Trophoblast cell (in vitro differentiated cells and primary cell): Measurements from ENCODE around the gene GLUL. TPM values are rescaled to one million over a fixed set of nuclear protein-coding genes. Genes with fewer than 3 reads are reported as not detected.
A peak's percentile ranks its signal among the peaks of the same experiment; 100 is the strongest.

Source experiments
- DNase-seq, 2 donors: peaks; one replicate each; pipeline ENCODE4 v3.0.0-alpha.2; 2016
- H2AFZ ChIP-seq: 2 replicates; pipeline ENCODE4 v1.6.1; 2013; ENCODE audit warnings: low read length, moderate library complexity, mild to moderate bottlenecking; ENCODE audit not compliant: insufficient read depth, poor library complexity
- H2AK5ac ChIP-seq: 2 replicates; pipeline ENCODE4 v1.6.1; 2013; ENCODE audit warnings: mild to moderate bottlenecking, low read length
- H2BK120ac ChIP-seq: 2 replicates; pipeline ENCODE4 v1.6.1; 2013; ENCODE audit warnings: low read length, mild to moderate bottlenecking, moderate library complexity; ENCODE audit not compliant: insufficient read depth, poor library complexity
- H2BK12ac ChIP-seq: 2 replicates; pipeline ENCODE4 v1.6.1; 2013; ENCODE audit warnings: mild to moderate bottlenecking, low read length, moderate library complexity
- H2BK5ac ChIP-seq: 2 replicates; pipeline ENCODE4 v1.6.1; 2013; ENCODE audit warnings: low read length, low read depth, moderate library complexity, mild to moderate bottlenecking; ENCODE audit not compliant: poor library complexity
- H3K14ac ChIP-seq: 2 replicates; pipeline ENCODE4 v1.6.1; 2013; ENCODE audit warnings: mild to moderate bottlenecking, low read length
- H3K18ac ChIP-seq: 2 replicates; pipeline ENCODE4 v1.6.1; 2013; ENCODE audit warnings: mild to moderate bottlenecking, low read length
- H3K23ac ChIP-seq: 2 replicates; pipeline ENCODE4 v1.6.1; 2013; ENCODE audit warnings: low read length
- H3K27ac ChIP-seq: 2 replicates; pipeline ENCODE4 v1.5.1; 2013; ENCODE audit warnings: low read depth, mild to moderate bottlenecking, inconsistent platforms, low read length, moderate library complexity
- H3K27me3 ChIP-seq: 2 replicates; pipeline ENCODE4 v1.6.1; 2013; ENCODE audit warnings: inconsistent platforms, mild to moderate bottlenecking, low read length, moderate library complexity; ENCODE audit not compliant: insufficient read depth
- H3K36me3 ChIP-seq, 2 experiments: 1 replicate in 1 of 2; 2 replicates in 1 of 2; pipeline ENCODE4 v1.6.1; 2013; ENCODE audit warnings: low read length in 2 of 2, mild to moderate bottlenecking in 2 of 2, moderate library complexity in 1 of 2; ENCODE audit not compliant: insufficient read depth in 2 of 2, control insufficient read depth in 1 of 2
- H3K4ac ChIP-seq: 2 replicates; pipeline ENCODE4 v1.6.1; 2013; ENCODE audit warnings: low read depth, mild to moderate bottlenecking, low read length, moderate library complexity
- H3K4me1 ChIP-seq, 2 experiments: 1 replicate in 1 of 2; 2 replicates in 1 of 2; pipeline ENCODE4 v1.6.1; 2013; ENCODE audit warnings: low read length in 2 of 2, mild to moderate bottlenecking in 2 of 2, moderate library complexity in 1 of 2; ENCODE audit not compliant: insufficient read depth in 2 of 2, control insufficient read depth in 1 of 2
- H3K4me2 ChIP-seq: 2 replicates; pipeline ENCODE4 v1.6.1; 2013; ENCODE audit warnings: inconsistent platforms, mild to moderate bottlenecking, low read length, moderate library complexity
- H3K4me3 ChIP-seq: 2 replicates; pipeline ENCODE4 v1.5.1; 2013; ENCODE audit warnings: mild to moderate bottlenecking, low read depth, low read length, inconsistent platforms
- H3K79me1 ChIP-seq: one replicate; pipeline ENCODE4 v1.6.1; 2013; ENCODE audit warnings: low read length
- H3K79me2 ChIP-seq: 2 replicates; pipeline ENCODE4 v1.6.1; 2013; ENCODE audit warnings: low read length, mild to moderate bottlenecking; ENCODE audit not compliant: control insufficient read depth, insufficient read depth, poor library complexity
- H3K9ac ChIP-seq: 2 replicates; pipeline ENCODE4 v1.6.1; 2013; ENCODE audit warnings: mild to moderate bottlenecking, low read length
- H3K9me3 ChIP-seq: 2 replicates; pipeline ENCODE4 v1.6.1; 2013; ENCODE audit warnings: low read depth, mild to moderate bottlenecking, control low read depth, inconsistent platforms, low read length; ENCODE audit not compliant: insufficient read depth
- H4K12ac ChIP-seq: 2 replicates; pipeline ENCODE4 v1.6.1; 2013; ENCODE audit warnings: low read depth, mild to moderate bottlenecking, low read length, moderate library complexity
- H4K8ac ChIP-seq: 2 replicates; pipeline ENCODE4 v1.6.1; 2013; ENCODE audit warnings: low read depth, mild to moderate bottlenecking, low read length, moderate library complexity
- H4K91ac ChIP-seq: one replicate; pipeline ENCODE4 v1.6.1; 2013; ENCODE audit warnings: low read depth, mild to moderate bottlenecking, low read length, moderate library complexity
- WGBS: extraction: QIAGEN DNeasy Blood & Tissue Kit; methylation state at CpG from one replicate; pipeline ENCODE4 v1.1.7; 2013; ENCODE audit warnings: missing lambda C conversion rate; ENCODE audit not compliant: insufficient read length, insufficient coverage; ENCODE audit errors: extremely low coverage; 5-methylcytosine and 5-hydroxymethylcytosine counted together
- polyA plus RNA-seq: library from polyadenylated mRNA; stranded (reverse); fragments of 200-250 nt; gene quantifications from 2 replicates; pipeline ENCODE4 v1.2.3, GENCODE V29; 2013

GLUL gene
- 122 and 127 TPM in 2 replicates for polyA plus RNA-seq

- Histone ChIP-seq H2AFZ (peak within 1 kb of the TSS; percentile 92), H3K18ac (peak within 1 kb of the TSS; percentile 81), H3K79me2 (peaks cover 24% of the 10 kb centered on the region), H3K23ac (no peak within 1 kb of the TSS), H4K8ac (peak within 1 kb of the TSS; percentile 98), H3K9ac (peak within 1 kb of the TSS; percentile 97), H4K91ac (peak within 1 kb of the TSS; percentile 98), H3K4me1 (peaks cover 0 to 7% of the 10 kb centered on the region in 2 experiments), H3K36me3 (peaks cover 8 to 17% of the 10 kb centered on the region in 2 experiments), H4K12ac (peak within 1 kb of the TSS; percentile 89), H3K14ac (peak within 1 kb of the TSS; percentile 87), H2BK5ac (peak within 1 kb of the TSS; percentile 94), H3K4ac (peak within 1 kb of the TSS; percentile 98), H2AK5ac (peak within 1 kb of the TSS; percentile 75), H3K9me3 (no peaks in the 10 kb centered on the region), H3K79me1 (peaks cover 12% of the 10 kb centered on the region), H3K27ac (peak within 1 kb of the TSS; percentile 77), H3K27me3 (no peaks in the 10 kb centered on the region), H2BK120ac (peak within 1 kb of the TSS; percentile 93), H3K4me3 (peak within 1 kb of the TSS; percentile 96), H3K4me2 (peak within 1 kb of the TSS; percentile 81), H2BK12ac (peak within 1 kb of the TSS; percentile 39)
- WGBS: no CpG with 5 or more reads among the region's 70 CpGs
- DNase-seq: peak; percentile 88 to 94
Observed at GRCh38 chr1:182391362-182392049, at the start of gene GLUL. GLUL (minus strand) TSS chr1:182391790; CDS start chr1:182388737, 3,053 bp downstream.

GRCh38 chr1:182438326-182438725 is 46.7 kb upstream of the GLUL start:
- H2BK5ac ChIP-seq: no peak overlapping the region
- no peak overlapping the region for H3K4ac ChIP-seq
- peaks cover 1% of the 10 kb centered on the region for H3K9me3 ChIP-seq
- no peak overlapping the region for H2BK12ac ChIP-seq
- no peaks in the 10 kb centered on the region for H3K4me1 ChIP-seq
- H4K12ac ChIP-seq: no peak overlapping the region
- H3K4me3 ChIP-seq: no peak overlapping the region
- no peak overlapping the region for H2AK5ac ChIP-seq
- no peak overlapping the region for H4K8ac ChIP-seq
- H3K9ac ChIP-seq: no peak overlapping the region
- WGBS: no CpG with 5 or more reads among the region's 1 CpG
- no peak for DNase-seq
- no peak overlapping the region for H3K18ac ChIP-seq
- no peak overlapping the region for H2BK120ac ChIP-seq
- no peaks in the 10 kb centered on the region for H3K79me1 ChIP-seq
- no peaks in the 10 kb centered on the region for H3K27me3 ChIP-seq
- H2AFZ ChIP-seq: no peak overlapping the region
- H4K91ac ChIP-seq: no peak overlapping the region
- H3K79me2 ChIP-seq: no peaks in the 10 kb centered on the region
- H3K27ac ChIP-seq: no peak overlapping the region
- no peak overlapping the region for H3K4me2 ChIP-seq
- H3K14ac ChIP-seq: no peak overlapping the region
- H3K23ac ChIP-seq: no peak overlapping the region
- no peaks in the 10 kb centered on the region for H3K36me3 ChIP-seq

- no CpG with 5 or more reads among the region's 1 CpG for WGBS
- Histone ChIP-seq H3K4me2 (no peak overlapping the region), H3K27me3 (no peaks in the 10 kb centered on the region), H3K79me1 (no peaks in the 10 kb centered on the region), H2BK5ac (no peak overlapping the region), H2BK12ac (no peak overlapping the region), H3K4ac (no peak overlapping the region), H3K4me3 (no peak overlapping the region), H4K12ac (no peak overlapping the region), H2BK120ac (no peak overlapping the region), H2AK5ac (no peak overlapping the region), H3K27ac (no peak overlapping the region), H3K79me2 (no peaks in the 10 kb centered on the region), H4K91ac (no peak overlapping the region), H3K14ac (no peak overlapping the region), H3K9me3 (peaks cover 1% of the 10 kb centered on the region), H4K8ac (no peak overlapping the region), H3K4me1 (no peaks in the 10 kb centered on the region), H3K9ac (no peak overlapping the region), H3K36me3 (no peaks in the 10 kb centered on the region), H2AFZ (no peak overlapping the region), H3K23ac (no peak overlapping the region), H3K18ac (no peak overlapping the region)
- peak in 1 of 2 donors; percentile 50 for DNase-seq
Observed at GRCh38 chr1:182433580-182433979, 42.0 kb upstream of the GLUL start.

- DNase-seq: no peak
- Histone ChIP-seq H4K12ac (no peak overlapping the region), H2BK5ac (no peak overlapping the region), H3K9me3 (no peaks in the 10 kb centered on the region), H3K79me1 (no peaks in the 10 kb centered on the region), H3K79me2 (no peaks in the 10 kb centered on the region), H2AFZ (no peak overlapping the region), H2BK120ac (no peak overlapping the region), H3K27me3 (no peaks in the 10 kb centered on the region), H4K91ac (no peak overlapping the region), H3K18ac (no peak overlapping the region), H3K4me1 (no peaks in the 10 kb centered on the region), H2BK12ac (no peak overlapping the region), H3K14ac (no peak overlapping the region), H3K36me3 (no peaks in the 10 kb centered on the region), H3K4me2 (no peak overlapping the region), H3K4me3 (no peak overlapping the region), H3K23ac (no peak overlapping the region), H2AK5ac (no peak overlapping the region), H3K27ac (no peak overlapping the region), H3K9ac (no peak overlapping the region), H3K4ac (no peak overlapping the region), H4K8ac (no peak overlapping the region)
- WGBS: no CpG with 5 or more reads among the region's 7 CpGs
Observed at GRCh38 chr1:182431278-182431677, 39.7 kb upstream of the GLUL start.
